Right renal cortex interstitium (tissue), 3 donors: ENCODE data around the gene MRPS34. TPM values are rescaled to one million over a fixed set of nuclear protein-coding genes. Genes with fewer than 3 reads are reported as not detected.
"Not testable (repeated sequence)": the region's sequence is repeated elsewhere in the genome, so short reads cannot be mapped to it uniquely, and the experiment has no call there.

Experiments used
- DNase-seq, 3 donors: peaks; one replicate each; pipeline ENCODE4 v3.0.0-alpha.2; 2013; ENCODE audit warnings: low read depth in 3 of 3, low spot score in 2 of 3
- polyA plus RNA-seq, 3 donors: library from polyadenylated mRNA; unstranded; fragments of 120-200 nt; gene quantifications; one replicate each; pipeline ENCODE4 v1.2.1, GENCODE V29; 2013; ENCODE audit not compliant: insufficient read length in 3 of 3

MRPS34 gene
- polyA plus RNA-seq = 10 to 100 TPM; 58.1 to 69.6 (median 65.0) TPM

- DNase-seq = peak in 2 of 3 donors; percentile 69 to 75
Measured at GRCh38 chr16:1772908-1773702, at the start of gene MRPS34. Gene MRPS34 (minus strand): TSS chr16:1773134. CDS start chr16:1773119, 15 bp downstream.

GRCh38 chr16:1821861-1822611, 49.1 kb upstream of the MRPS34 start:
- DNase-seq = no peak

GRCh38 chr16:1820946-1821290, 48.0 kb upstream of the MRPS34 start:
- DNase-seq = no peak

- no peak for DNase-seq
Measured at GRCh38 chr16:1820096-1820945, 47.4 kb upstream of the MRPS34 start.

- no peak for DNase-seq
Measured at GRCh38 chr16:1819611-1820010, 46.7 kb upstream of the MRPS34 start.

GRCh38 chr16:1818873-1819525, 46.1 kb upstream of the MRPS34 start:
- DNase-seq = no peak

GRCh38 chr16:1818204-1818872, 45.4 kb upstream of the MRPS34 start:
- DNase-seq = no peak

GRCh38 chr16:1817716-1818115, 44.8 kb upstream of the MRPS34 start:
- no peak for DNase-seq

GRCh38 chr16:1817276-1817589, 44.3 kb upstream of the MRPS34 start:
- DNase-seq = no peak

GRCh38 chr16:1816396-1817275, 43.7 kb upstream of the MRPS34 start:
- DNase-seq = no peak

- DNase-seq = no peak
Measured at GRCh38 chr16:1815461-1815860, 42.5 kb upstream of the MRPS34 start.

GRCh38 chr16:1812732-1813163, 39.8 kb upstream of the MRPS34 start:
- DNase-seq = peak in 1 of 3 donors; percentile 51

- DNase-seq = no peak
Measured at GRCh38 chr16:1810536-1810935, 37.6 kb upstream of the MRPS34 start.

- DNase-seq = no peak
Measured at GRCh38 chr16:1810106-1810505, 37.2 kb upstream of the MRPS34 start.

- no peak for DNase-seq
Measured at GRCh38 chr16:1809281-1809801, 36.4 kb upstream of the MRPS34 start.

GRCh38 chr16:1808691-1809090, 35.8 kb upstream of the MRPS34 start:
- DNase-seq = no peak

GRCh38 chr16:1807626-1808025, 34.7 kb upstream of the MRPS34 start:
- DNase-seq = no peak

- no peak for DNase-seq
Measured at GRCh38 chr16:1800701-1801100, 27.8 kb upstream of the MRPS34 start.

GRCh38 chr16:1799263-1799662, 26.3 kb upstream of the MRPS34 start:
- not testable (repeated sequence) for DNase-seq
